LNCaP clone FGC (cell line): ENCODE data around the gene CRIP2.

Source experiments
- DNase-seq: peaks from one replicate; pipeline ENCODE4 v3.0.0-alpha.2; 2011; ENCODE audit warnings: low read depth
- H3K4me3 ChIP-seq: 2 replicates; pipeline ENCODE4 v1.5.1; 2011; ENCODE audit warnings: mild to moderate bottlenecking, low read depth, low read length, control low read depth
- TF ChIP-seq, protein P1 (sequence below): IDR thresholded peaks from 2 replicates; pipeline ENCODE4 v1.5.1; 2012; ENCODE audit warnings: mild to moderate bottlenecking; ENCODE audit not compliant: control insufficient read depth, insufficient read depth; ENCODE audit errors: extremely low read depth

CRIP2 gene

DNA sequence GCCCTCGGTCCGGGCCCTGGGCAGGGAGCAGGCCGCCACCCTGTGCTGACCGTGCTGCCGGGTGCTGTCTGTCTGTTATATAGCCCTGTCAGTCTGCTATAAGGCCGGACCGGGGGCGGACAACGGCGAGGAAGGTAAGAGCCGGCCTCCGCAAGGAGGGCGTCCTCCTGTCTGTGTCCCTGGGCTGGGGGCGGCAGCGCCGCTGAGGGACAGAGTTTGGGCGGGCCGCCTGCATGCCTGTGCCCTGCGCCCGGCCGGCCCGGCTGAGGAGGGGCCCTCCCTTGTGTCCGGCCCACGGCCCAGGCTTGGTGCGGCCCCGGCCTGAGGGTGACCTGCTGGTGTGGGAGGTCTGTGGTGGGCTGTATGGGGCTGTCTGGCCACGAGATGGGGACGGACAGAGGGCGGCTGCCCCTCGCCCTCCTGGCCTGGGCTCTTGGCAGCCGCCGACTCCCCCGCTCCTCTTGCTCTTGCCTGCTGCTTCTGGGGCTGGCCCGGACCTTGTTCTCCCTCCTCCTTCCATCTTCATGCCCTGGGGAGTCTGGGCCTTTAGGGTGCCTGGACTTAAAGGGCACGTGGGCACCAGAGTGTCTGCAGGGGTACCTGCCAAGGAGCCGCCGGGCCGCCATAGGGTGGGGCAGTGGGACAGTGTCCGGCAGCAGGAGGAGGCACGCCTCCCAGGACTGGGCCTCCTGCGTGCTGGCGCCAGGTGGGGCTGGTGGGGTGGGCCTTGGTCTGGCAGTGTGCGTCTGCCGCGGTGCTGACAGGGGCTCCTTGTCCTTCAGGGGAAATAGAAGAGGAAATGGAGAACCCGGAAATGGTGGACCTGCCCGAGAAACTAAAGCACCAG, 25.1 kb upstream of the CRIP2 start:
- no peak overlapping the region for H3K4me3 ChIP-seq
- TF ChIP-seq, protein P1, sequence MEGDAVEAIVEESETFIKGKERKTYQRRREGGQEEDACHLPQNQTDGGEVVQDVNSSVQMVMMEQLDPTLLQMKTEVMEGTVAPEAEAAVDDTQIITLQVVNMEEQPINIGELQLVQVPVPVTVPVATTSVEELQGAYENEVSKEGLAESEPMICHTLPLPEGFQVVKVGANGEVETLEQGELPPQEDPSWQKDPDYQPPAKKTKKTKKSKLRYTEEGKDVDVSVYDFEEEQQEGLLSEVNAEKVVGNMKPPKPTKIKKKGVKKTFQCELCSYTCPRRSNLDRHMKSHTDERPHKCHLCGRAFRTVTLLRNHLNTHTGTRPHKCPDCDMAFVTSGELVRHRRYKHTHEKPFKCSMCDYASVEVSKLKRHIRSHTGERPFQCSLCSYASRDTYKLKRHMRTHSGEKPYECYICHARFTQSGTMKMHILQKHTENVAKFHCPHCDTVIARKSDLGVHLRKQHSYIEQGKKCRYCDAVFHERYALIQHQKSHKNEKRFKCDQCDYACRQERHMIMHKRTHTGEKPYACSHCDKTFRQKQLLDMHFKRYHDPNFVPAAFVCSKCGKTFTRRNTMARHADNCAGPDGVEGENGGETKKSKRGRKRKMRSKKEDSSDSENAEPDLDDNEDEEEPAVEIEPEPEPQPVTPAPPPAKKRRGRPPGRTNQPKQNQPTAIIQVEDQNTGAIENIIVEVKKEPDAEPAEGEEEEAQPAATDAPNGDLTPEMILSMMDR = no peak
- DNase-seq = no peak

- TF ChIP-seq, protein P1 = no peak
- no peak for DNase-seq
- no peak overlapping the region for H3K4me3 ChIP-seq
These were observed 24.5 kb upstream of the CRIP2 start for GRCh38 chr14:105450123-105450505.

DNA sequence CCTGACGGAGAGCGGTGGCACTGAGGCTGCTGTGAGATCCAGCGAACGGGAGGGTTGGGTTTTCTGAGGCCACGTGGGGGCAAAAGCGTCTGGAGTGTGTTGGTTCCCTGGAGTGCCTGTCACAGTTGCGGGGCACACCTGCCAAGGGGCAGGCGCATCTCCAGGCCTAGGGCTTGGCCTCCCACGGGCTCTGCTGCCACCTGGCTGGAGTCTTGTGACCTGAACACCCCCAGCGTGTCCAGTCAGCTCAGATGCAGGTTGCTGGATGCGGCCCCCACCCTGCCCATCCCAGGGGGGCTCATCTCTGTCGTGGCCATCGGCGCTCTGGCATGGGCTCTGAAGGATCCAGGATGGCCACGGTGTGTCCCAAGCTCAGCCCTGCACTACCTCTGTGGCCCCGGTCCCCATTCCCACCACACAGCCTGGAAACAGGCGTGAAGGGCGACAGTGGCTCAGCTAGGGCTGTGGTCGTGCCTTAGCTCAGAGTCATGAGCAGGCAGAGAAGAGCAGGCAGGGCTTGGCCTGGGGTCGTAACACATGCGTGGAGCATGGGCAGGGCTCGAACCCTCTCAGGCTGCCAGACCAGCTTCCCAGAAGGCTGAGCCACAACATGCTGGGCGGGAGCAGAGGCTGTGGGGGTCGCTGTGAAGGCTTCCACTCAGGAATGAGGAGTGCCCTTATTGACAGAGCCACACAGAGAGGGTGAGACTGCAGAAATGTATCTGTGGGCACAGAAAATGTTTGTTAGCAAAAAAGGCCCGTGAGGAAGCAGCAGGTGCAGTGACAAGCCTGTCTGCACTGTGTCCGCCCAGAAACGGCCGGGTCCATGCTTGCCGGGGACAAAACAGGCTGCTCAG, 23.5 kb upstream of the CRIP2 start:
- no peak overlapping the region for H3K4me3 ChIP-seq
- no peak for DNase-seq
- TF ChIP-seq, protein P1 = no peak

GRCh38 chr14:105452963-105453362, 21.7 kb upstream of the CRIP2 start:
- H3K4me3 ChIP-seq = no peak overlapping the region
- TF ChIP-seq, protein P1 = no peak
- no peak for DNase-seq

DNA sequence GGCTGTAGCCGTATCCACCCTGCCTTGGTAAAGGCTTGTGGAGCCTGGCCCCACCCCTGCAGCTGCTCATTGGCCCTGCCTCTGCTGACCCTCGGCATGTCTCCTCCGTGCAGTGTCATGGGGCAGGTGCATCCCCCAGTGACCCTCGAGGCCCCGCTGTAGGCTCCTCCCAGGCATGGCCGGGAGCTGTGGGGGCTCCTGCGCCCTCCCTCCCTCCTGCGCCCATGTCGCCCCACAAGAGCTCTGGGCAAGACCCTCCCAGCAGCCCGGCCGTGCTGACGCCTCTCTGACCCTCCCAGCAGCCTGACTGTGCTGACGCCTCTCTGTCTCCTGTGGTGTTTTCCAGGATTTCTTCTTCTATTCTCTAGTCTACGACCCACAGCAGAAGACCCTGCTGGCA, 20.8 kb upstream of the CRIP2 start:
- no peak overlapping the region for H3K4me3 ChIP-seq
- TF ChIP-seq, protein P1 = no peak
- DNase-seq = no peak

DNA sequence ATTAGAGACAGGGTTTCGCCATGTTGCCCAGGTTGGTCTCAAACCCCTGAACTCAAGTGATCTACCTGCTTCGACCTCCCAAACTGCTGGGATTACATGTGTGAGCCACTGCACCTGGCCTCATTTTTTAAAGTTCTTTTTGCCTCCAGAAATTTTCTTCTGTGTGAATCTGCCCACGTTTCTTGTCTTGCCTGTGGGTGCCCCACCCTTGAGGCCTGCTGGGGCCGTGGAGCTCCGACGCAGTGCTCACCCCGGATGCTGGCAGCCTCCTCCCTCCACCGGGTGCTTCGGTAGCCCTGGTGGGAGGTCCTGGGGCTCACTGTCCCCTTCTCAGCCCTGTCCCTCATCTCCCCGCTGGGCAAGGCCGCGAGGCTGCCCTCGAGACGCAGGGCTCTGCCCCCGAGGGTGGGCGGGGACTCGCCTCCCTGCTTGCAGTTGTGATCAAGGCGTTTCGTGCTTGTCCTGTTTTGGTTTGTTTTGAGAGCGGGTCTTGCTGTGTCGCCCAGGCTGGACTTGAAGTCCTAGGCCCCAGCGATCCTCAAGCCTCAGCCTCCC, 19.5 kb upstream of the CRIP2 start:
- no peak for DNase-seq
- no peak overlapping the region for H3K4me3 ChIP-seq
- TF ChIP-seq, protein P1 = no peak
